Measurements from ENCODE around the gene DHRS7C.

Gene DHRS7C, protein sequence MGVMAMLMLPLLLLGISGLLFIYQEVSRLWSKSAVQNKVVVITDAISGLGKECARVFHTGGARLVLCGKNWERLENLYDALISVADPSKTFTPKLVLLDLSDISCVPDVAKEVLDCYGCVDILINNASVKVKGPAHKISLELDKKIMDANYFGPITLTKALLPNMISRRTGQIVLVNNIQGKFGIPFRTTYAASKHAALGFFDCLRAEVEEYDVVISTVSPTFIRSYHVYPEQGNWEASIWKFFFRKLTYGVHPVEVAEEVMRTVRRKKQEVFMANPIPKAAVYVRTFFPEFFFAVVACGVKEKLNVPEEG

DNA sequence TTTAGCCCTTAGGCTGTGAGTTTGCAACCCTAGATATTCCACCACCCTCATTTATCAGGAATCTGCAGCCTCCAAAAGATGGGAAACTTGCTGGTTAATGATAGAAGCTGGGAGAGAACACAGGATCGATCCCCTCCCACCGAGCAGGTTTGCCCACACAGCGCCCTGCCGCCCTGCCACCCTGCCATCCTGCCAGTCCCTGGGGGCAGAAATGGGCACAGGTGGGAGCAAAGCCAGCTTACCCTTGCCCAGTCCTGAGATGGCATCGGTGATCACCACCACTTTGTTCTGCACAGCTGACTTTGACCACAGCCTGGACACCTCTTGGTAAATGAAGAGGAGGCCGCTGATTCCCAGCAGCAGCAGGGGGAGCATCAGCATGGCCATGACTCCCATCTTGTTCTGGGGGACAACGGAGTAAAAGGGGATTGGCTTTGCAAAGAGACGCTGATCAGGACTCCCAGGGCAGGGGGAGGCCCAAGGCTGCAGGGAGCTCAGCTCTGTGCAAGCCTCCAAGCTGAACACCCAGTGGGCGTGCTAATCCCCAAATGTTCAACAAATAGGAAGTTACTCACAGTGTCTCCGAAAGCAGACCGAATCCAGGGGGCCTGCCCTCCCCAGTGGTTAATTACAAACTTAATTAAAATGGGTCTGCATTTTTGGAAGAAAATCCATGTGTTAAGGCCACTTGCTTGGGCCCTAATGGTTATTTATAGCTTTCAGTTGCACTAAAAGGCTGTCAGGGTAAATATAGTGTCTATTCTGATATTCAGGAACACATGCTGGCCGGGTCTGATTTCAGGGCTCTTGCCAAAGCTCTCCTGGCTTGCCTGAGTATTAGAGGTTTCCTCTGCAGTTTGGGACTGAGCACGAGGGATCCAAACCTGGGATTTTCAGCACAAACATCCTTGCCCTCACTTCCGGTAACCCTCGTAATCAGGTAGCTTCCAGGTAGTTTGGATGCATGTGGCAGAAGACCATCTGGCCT is at the start of gene DHRS7C:
Gene DHRS7C, minus strand, starts transcription at position 704 of the 988 bp plus-strand sequence. Its CDS starts 308 bp downstream, at position 396.
- DNase-seq (ENCODE audit: low read depth) = no peak

DNA sequence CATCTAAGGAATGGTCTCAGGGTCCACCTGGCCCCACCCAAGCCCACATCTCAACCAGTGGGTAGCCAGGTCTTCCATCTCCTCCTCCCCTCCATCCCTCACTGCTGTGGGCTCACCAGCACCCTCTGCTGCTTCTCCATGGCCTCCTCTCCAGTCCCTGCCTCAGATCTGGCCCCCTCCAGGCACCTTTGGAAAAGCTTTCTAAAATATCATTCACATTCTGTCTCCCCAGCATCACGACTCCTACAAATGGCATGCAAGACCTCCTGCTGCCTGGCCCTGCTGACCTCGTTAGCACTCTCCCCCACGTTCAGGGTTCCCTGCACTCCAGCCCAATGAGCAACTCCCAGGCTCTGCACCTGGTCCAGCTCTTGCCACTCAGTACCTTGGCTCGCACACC is 48.0 kb upstream of the DHRS7C start:
- DNase-seq (ENCODE audit: low read depth) = no peak

DNA sequence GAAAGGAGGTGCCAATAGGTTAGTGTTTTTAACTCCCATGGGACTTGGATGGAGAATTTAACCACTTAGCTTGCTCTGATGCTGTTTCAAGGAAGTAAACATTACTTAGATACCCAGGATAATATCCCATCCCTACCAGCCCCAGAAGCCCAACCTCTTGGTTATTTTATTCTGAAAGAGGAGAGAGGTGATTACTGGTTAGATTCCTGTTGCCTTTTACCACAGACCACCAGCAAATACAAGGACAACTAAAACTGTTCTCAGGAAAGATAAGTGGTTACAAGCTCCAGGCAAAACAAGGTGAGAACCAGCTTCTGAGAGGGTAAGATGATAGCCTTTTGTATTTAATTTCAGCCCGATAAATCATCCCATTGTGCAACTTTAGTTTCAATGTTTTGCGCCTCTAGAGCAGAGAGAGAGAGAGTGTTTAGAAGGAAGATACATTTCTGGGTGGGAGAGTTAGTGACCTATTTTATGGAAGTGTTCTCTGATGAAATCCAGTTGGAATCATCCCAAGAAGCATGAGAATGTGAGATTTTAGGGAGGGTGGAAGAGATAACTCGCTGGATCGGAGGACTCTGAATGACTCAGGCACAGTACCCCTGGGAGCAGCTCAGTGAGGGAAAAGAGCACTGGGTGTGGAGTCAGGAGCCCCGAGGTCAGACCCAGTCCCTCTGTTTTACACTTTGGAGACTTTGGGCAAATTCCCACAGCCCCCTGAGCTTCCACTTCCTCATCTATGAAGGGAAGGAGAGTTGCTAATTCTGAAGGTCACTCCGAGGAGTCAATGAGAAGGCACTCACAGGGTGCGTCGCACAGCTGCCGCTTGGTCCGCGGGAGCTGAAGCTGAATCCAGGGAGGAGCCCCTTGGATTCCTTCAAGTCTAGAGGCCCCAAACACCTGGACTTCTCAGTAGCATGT is 46.4 kb upstream of the DHRS7C start:
- DNase-seq (ENCODE audit: low read depth) = no peak

DNA sequence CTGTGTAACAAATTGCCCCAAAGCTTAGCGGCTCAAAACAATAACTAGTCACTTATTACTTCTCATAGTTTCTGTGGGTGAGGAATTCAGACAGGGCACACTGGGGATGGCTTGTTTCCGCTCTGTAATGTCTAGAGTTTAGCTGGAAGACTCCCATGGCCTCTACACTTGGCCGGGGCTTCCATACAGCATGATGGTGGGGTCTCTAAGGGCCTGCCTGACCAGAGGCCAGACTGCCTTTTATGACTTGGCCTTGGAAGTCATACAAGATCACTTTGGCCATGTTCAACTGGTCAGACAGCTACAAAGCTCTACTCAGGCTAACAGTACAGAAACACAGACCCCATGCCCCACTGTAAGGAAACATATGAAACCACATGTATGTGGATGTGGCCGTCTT is 42.5 kb upstream of the DHRS7C start:
- no peak for DNase-seq (ENCODE audit: low read depth)

DNA sequence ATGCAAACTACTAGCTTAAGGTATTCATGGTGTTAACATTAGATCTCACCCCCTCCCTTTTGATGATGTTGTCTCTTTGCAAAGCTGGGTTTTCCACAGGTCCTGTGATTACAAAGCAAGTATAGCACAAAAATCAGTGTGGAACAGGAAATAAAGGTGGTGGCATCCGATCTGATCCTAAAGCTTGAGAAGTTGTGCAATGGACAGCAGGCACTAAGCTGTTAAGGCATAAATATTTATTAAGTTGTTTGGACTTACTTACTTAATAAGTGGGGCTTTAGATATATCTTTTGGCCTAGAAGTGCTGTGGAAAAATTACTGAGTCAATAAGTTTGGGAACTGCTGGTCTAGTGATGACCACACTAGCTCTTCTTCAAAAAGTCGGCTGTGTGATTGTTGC is 39.3 kb upstream of the DHRS7C start:
- no peak for DNase-seq (ENCODE audit: low read depth)

DNA sequence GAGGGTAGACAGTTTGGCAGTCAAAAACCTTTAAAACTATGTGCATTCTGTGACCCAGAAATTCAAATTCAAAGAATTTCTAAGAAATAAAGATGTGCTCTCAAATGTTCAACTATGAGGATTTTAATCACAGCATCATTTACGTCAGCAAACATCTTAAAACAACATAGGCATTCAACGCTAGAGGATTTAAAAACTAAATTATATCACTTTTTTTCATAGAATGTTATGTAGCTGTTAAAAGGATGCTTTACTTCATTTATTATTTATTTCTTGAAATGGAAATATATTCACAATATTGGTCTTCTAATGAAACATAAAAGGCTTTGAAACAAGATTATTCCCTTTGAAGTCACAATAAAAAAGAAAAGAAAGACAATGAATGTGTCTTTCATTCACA is 38.0 kb upstream of the DHRS7C start:
- no peak for DNase-seq (ENCODE audit: low read depth)

DNA sequence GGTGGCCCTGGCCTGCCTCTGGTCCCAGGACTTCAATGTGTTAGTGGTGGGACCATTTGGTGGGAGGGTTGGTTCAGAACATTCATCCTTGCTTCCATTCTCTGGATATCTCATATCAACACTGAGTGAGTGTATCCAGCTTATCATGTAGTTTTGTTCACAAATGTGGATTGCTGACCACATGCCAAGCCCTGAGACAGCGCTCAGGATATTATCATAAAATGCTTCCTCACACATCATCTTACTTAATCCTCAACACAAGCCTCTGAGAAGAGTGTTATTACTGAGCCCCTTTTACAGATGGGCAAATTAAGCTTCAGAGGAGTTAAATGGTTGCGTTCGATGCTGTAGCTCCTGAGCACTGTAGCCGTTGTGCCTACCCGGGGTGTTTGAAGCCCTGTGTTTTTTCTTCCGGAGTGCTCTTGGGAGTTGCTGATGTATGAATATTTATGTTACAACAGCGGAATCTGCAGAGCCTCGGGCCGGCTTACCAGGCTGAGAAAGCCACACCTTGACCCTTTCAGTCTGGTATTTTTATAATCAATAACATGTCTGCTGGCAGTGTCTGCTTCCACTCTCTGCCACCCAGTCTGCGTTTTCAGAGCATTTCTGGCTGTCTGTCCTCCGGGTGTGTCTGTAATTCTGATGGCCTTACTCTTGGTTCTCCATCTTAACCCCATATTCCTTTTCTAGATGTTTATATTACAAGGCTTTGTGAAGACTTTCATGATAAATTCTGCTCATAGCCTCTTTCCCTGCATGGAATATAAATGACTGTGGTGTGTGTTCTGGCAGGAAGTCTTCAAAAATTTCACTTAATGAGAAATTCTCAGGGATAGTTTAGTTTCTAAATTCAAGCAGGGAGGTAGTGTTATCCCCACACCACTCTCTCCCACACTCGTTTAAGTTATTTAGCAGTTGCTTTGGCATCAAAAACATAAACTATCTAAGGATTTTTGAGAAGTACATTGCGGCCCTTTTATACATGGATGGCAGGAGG is 37.2 kb upstream of the DHRS7C start:
- DNase-seq (ENCODE audit: low read depth) = no peak

DNA sequence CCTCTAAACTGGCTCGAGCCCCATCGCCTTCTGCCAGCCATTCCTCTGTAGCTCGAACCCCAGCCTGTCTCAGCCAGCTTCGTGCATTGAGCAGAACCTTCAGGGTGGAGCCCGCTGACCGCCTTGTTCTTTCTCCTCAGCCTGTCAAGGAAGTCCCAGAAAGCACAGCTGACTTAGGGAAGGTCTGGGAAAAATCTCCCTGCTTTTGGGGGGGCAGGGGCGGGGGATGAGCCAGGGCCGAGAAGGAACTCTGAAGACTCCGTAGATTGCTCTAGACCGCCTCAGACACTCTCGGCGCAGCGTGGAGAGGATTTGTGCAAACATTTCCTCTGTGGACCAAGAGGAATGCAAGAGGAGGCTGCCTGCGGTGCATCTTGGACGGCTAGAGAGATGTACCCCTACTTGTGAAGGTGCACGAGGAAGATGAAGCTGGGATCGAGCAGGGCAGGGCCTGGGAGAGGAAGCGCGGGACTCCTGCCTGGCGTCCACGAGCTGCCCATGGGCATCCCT is 34.3 kb upstream of the DHRS7C start, which contains the start of gene GLP2R:
Gene GLP2R, plus strand, starts transcription at position 284 of the 510 bp plus-strand sequence. Its CDS starts 140 bp downstream, at position 424.
- DNase-seq (ENCODE audit: low read depth) = no peak

DNA sequence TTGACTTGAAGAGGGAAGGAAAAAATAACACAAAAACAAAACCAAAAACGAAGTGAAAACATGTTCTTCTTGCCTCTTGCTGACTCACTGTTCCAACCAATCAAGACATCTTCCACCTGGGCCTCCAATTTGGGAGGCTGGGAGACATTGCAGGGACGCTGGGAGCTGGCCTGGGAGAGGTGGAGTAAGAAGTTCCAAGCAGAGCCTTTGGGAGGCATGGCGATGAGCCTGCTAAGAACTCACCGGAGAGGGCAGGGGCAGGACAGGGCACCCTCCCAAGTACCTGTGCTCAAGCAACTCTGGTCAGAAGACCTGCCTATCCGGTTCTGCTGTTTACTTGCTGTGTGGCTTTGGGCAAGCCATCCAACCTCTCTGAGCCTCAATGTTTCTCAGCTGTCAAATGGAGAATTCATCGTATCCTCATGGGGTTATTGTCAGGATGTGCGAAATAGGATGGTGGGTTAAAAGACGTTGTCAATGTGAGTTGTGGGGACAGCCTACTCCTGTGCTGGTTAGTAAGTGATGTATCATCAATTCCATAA is 33.5 kb upstream of the DHRS7C start:
- no peak for DNase-seq (ENCODE audit: low read depth)

DNA sequence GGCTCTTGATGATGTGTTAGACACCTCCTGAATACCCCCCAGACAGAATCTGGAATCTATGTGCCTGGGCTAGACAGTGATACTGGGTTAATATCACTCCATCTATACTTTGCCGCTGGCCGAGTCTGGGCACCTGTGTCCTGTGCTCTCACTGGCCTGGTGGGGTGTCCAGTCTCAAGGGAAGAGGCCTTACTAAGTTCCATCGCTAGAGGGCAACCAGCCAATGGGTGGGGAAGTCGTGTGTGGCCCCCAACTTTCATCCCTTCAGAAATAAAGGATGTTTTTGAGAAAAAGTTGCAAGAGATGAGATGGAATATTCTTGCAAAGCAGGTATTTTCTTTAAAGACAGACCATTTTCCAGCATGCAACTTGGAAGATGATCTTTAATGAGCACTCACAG is 32.7 kb upstream of the DHRS7C start:
- no peak for DNase-seq (ENCODE audit: low read depth)

DNA sequence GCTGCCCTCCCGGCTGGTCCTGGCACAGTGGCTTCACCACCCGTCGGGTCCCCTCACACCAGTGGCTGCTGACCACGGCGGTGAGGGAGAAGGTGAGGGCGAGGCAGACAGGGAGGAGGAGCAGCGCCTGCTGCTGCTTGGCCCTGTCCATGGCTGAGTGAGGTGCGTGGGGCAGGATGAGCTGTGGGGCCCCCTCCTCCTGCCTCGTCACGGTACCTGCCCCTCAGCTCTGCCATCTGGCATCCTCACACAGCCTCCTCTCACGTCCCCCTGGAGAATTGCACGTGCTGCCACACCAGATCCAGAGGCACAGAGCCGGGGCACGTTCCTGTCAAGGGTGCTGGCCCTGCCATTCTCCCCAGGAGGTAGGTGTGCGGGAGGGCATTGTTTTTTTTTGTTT is 30.5 kb upstream of the DHRS7C start, which contains the start of gene GSG1L2:
Gene GSG1L2, minus strand, starts transcription at position 159 of the 400 bp plus-strand sequence. Its CDS starts 8 bp downstream, at position 151.
- no peak for DNase-seq (ENCODE audit: low read depth)

DNA sequence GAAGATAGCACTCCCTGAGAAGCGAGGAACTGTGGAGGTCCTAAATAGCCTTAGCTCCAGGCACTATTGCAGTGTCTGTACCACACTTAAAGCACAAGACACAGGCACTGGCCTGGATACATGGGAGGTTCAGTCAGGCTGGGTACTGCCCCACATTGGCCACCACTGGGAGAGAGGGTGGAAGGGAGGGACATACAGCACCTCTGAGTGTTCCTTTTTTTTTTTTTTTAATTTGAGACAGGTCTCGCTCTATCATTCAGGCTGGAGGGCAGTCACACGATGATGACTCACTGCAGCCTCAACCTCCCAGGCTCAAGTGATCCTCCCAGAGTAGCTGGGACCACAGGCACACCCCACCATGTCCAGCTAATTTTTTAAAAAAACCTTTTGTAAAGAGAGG is 29.1 kb upstream of the DHRS7C start:
- DNase-seq (ENCODE audit: low read depth) = no peak

DNA sequence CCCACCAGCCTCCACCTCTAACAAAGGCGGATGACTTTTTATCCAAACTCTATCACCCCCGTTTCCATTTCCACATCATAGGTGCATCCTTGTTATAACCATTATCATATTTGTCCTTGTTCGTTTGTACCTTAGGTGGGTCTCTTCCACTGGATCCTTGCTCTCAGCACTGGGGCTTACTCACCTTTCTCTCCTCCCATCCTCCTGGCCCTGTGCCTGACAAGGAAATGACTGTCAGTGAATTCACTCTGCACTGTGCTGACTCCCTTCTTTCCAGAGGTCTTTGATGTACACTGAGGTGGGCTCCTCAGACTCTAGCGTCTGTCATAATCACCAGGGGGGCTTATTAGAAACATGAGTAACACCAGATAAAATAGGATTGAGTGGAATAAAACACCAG is 27.4 kb upstream of the DHRS7C start:
- no peak for DNase-seq (ENCODE audit: low read depth)

DNA sequence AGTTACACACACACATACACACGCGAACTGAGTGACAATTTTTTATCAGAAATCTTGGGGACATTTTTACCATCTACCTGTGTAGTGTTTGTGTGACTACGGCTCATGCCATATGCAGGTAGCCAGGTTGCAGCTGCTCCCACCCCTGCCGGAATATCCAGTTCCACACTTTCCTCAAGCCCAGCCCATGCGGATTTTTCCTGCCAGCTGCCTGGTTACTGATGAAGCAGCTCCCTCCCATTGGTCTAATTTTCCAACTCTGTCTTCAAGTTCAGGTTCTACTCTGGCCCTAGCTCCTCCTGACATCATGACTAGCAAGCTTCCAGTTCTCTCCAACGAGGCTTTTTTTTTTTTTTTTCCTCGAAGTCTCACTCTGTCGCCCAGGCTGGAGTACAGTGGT is 25.7 kb upstream of the DHRS7C start:
- no peak for DNase-seq (ENCODE audit: low read depth)

DNA sequence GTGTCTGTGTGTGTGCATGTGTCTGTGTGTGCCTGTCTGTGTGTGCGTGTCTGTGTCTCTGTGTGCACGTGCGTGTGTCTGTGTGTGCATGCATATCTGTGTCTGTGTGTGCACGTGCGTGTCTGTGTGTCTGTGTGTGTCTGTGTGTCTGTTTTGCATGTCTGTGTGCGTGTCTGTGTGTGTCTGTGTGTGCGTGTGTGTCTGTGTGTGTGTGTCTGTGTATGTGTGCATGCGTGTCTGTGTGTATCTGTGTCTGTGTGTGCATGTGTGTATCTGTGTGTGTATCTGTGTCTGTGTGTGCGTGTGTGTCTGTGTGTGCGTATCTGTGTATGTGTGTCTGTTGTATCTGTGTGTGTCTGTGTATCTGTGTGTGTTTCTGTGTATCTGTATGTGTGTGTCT is 25.1 kb upstream of the DHRS7C start:
- no peak for DNase-seq (ENCODE audit: low read depth)

DNA sequence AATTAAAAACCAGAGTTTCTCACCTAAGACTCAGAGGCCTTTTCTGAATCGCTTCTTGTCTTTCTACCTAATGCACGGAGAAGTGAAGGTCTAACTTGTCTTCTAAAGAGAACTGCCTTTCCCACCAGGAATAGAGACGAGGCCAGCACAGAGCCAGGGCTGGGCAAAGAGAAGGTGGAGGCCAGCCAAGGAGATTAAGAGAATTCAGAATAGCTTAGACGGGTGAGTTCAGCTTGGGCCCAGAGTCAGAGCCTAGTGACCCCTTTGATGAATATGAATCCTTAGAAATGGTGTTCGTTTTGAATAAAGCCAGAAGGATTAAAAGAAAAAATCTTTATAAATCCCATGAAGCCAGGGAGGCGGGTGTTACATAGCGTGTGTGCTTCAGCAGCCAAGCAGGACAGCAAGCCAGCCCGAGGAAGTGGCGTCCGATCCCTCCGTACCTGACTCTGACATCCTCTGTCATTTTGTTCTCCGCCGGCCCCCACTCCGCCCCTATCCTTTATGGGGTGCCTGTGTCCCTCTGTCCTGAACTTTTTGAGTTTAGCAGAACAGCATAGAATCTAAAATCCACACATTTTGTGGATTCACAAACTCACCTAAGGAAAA is 23.0 kb upstream of the DHRS7C start:
- no peak for DNase-seq (ENCODE audit: low read depth)

DNA sequence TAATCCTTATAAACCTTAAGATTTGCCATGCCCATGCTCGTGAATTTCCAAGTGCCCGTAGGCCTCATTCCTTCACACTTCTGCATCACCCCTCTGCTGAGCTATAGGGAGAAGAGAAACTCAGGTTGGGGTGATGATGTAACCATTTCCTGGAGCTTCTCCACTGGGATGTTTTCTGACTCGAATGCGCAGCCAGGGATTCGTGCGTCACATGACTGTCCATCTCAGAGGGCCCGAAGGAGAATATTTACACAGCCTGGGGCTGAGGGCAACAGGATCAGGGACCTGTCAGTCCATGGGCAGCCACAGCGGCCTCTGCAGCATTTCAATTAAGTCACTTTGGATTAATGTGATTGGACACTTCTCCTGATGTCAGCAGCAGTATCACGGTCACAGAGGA is 21.8 kb upstream of the DHRS7C start:
- DNase-seq (ENCODE audit: low read depth) = no peak

DNA sequence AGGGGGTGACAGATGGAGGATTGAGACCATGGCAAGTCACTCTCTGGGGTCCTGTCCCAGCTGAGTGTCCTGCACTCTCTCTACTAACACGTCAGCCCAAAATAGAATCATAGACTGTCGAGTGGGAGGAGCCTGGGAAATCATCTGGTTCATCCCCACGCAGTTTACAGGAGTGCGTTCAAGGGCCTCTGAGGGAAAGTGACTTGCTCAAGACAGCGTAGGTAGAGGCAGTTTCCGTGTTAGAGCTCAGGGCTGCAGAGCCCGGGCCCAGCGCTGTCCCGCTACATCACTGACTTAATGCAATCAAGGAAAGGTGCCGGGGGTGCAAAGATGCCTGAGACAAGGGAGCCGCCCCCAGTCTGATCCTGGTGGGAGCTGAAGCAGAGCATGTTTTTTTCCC is 20.1 kb upstream of the DHRS7C start:
- no peak for DNase-seq (ENCODE audit: low read depth)

DNA sequence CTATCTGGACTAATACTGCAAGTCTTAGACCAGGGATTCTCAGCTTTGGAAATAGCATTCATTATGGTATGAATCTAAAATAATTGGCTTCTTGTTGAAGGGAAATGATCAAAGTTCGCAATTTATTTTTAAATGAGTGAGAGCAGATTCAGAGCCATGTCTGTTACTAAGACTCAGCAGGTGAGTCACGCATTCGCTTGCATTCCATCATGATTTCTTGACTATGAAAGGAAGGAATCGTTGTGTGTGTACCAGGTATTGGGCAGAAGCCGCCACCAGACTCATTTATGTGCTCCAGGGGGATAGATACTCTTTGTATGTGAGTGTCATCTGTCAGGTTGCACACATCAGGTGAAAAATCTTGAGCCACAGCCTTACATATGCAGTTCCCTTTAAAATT is 19.7 kb upstream of the DHRS7C start:
- no peak for DNase-seq (ENCODE audit: low read depth)
